Measurements from ENCODE around the gene PECR.

Gene PECR

DNA sequence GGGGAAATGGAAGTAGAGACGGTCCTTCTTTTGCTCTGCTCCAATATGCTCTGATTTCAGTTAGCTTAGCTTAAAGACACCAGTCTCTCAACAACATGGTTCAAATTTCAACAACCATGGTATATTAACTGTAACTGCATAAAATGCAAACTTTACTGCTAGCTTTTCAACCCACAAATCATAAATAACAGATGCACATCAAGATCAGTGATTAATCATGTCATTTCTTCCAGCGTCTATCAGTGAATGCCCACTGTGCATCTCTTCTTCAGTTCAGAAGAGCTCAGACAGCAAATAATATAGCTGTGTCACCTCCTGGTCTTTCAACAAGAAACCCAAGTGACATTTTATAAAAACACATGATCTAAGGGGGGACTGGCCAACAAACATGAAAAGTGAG, 12.6 kb downstream of the PECR start:
- no peak for DNase-seq

DNA sequence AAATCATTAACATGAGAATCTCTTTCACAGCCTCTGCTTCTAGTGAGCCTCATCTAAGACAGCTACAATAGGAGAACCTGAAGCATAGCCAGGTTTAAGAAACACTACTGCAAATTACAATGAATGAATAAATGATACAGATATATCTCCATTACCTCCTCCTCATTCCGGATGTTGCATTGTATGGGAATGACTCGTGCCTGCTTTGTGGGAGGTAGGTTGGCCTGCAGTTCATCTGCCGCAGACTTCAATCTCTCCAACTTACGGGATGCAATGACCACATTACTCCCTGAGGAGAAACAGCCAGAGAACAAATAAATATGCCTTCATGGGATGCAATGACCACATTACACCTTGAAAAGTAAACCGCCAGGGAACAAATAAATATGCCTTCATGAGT, 15.4 kb downstream of the PECR start:
- no peak for DNase-seq

DNA sequence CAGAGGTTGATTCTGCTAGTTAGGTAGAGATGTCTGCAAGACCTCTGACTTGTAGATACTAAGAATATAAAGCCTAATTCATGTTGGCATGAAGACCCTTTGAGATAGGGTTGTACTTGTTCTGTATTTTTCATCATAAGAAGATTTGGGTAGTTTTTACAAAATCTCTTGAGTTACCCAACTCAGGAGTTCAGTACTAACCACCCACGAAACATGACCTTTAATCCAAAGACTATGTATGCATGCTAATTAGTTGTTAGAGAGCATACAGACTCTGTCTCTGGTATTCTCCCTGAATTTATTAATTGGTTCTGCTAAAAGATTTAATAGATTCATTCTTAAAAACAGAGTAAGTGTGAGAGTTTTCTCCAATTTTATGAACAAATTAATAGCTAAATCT, 16.9 kb downstream of the PECR start:
- DNase-seq, result no peak

DNA sequence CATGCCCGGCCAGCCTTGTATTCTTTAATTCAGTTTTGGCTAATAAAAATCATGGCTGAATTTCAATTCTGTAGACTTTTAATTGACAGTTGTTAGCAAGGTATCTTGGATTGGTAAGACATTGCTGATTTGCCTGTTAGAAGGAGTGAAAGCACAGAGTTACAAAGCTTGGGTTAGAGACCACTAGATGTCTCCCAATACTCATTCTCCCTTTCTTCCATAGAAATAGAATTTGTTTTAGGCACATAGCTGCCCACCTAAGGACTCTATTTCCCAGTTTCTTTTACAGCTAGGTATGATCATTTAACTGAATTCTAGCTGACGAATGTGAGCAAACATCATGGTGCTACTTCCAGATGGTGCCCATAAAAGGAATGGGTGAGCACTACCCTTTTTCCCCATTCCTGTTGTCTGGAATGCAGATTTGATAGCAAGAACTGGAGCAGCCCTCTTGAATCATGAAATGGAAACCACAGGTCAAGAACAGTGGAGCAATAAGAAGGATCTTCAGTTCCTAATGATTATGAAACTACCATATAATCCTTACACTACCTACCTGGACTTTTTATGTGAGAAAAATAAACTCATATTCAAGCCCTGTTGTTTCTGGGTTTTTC, 17.5 kb downstream of the PECR start:
- peak; percentile 22 for DNase-seq

DNA sequence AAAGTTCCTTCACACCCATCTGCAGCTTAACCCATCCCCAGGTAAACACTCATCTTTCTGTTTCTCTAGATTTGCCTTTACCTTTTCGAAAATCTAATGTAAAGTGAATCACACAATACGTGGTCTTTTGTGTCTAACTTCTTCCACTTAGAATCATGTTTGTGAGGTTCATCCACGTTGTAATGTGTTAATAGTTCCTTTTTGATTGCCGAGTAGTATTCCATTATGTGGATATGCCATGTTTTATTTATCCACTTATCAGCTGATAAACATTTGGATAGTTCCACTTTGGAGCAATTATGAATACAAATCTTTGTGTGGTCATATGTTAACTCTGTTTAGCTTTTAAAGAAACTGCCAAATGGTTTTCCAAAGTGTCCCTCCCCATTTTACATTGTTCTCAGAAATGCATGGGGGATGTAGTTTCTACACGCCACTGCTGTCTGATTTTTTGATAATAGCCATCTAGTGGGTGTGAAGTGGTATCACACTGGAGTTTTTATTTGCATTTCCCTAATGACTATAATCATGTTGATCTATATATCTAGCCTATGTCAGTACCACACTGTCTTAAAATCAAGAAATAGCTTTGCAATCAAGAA, 22.3 kb downstream of the PECR start:
- DNase-seq, result no peak

DNA sequence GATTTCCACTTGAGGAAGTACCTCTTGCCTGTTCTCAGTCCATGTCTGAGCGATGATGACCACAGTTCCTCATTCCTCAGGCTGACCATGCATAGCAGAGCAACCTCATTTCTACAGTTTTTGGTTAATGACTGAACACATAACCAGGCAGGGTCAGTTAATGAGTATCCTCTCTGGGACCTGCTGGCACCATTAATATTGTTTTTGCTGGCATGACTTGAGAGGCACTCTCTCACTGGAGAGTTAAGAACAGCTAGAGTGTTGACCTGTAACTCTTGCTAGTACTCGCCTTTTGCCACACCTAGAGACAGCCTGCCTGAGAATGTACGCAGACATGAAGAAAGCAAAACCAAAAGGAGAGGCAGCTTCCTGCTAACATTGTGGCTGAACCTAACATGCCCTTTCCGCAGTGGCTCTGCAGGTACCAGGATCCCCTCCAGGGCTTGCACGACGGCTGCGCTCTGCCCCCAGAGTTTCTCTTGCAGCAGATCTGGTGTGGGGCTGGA, 23.9 kb downstream of the PECR start:
- DNase-seq, result no peak

DNA sequence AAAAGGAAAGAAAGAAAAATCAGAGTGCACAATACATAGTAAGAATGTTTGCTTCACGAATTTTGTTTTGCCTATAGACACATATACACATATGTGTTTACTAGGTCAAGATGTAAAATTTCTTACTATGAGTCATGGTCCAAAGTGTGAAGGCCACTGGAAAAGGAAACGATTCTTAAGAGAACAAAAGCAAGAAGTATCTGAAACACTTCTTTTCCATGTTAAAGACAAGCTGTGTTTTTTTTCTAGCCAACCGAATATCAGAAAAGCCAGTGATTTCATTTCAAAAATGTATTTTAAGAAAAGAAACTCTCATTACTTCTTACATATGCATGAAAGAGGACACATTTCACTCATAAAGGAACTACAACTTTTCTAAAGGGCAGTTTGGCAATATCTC, 24.9 kb downstream of the PECR start:
- no peak for DNase-seq

DNA sequence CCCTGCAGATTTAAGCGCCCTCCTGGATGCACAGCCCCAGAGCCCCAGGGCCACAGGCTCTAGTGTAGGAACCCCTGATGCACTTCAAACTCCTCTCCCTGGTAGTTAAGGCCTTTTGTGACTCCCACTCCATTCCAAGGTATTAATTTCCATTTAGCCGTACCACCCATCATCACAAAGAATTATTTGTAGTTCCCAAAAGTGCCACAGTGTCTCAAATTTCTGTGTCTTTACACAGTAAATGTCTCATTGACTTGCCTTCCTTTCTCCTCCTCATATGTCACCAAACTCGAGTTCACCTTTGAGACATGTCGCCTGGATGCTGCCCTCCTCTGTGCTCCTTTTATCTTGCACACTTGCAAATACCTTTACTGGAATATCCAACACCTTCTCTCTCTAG, 25.9 kb downstream of the PECR start:
- no peak for DNase-seq

DNA sequence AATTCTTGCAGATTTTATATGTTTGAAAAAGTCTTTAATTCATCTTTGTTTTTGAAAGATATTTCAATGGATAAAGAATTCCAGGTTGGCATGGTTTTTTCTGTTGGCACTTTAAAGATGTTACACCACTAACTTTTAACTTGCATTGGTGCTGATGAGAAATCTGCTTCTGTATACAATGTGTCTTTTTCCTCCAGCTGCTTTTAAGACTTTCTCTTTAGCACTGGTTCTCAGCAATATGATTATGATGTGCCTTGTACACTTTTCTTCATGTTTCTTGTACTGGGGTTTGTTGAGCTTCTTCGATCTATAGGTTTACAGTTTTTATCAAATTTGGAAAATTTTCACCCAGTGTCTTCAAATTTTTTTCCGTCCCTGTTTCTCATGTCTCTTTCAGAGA, 29.2 kb downstream of the PECR start:
- no peak for DNase-seq

DNA sequence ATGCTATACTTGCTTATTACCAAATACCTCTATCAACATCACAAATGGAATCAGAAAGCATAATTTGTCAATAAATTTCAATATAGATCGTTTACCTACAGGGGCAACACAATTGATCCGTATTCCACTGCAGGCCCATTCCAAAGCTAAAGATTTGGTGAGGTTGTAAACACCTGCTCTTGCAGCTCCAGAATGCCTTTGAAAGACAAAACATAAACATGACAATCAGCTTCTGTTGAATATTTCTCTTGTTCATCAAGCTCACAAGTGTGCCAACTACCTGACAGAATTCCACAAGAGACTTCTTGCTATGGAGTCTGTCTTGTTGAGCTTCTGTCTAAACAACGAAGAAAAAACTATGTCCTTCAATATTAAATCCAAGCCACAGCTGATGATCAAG, 30.3 kb downstream of the PECR start:
- no peak for DNase-seq

DNA sequence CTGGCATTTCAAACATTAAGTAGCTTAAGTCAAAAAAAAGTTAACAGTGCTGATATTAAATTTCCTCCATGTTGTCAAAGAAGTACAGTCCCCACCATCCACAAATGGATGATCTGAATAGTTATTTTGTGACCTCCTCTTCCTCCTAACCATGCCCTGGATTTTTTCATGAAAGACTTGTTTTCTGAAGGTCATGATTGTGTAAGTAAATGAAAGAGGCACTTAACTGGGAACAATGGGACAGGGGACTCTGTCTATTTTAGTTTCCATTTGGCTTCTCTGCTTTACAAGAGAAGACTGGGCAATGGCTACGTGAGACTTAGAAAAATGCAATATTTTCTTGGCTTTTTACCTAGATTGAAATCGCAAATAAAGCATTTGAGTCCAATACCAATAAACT, 32.2 kb downstream of the PECR start:
- DNase-seq, result no peak

DNA sequence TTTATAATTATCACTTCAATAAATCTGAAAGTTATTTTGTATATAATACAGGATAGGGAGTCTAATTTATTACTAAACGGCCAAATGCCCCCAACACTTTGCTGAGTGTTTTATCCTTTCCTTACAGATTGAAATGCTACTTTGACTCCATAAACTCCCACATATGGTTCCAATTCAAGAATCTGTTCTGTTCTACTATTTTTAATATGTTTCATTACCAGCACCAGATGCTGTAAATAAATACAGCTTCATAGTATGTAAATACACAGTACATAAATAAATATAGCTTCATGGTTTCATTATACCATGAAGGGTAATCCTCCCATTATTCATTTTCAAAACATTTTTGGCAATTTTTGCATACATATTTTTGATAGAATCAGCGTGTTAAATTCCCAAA, 34.2 kb downstream of the PECR start:
- peak; percentile 33 for DNase-seq

DNA sequence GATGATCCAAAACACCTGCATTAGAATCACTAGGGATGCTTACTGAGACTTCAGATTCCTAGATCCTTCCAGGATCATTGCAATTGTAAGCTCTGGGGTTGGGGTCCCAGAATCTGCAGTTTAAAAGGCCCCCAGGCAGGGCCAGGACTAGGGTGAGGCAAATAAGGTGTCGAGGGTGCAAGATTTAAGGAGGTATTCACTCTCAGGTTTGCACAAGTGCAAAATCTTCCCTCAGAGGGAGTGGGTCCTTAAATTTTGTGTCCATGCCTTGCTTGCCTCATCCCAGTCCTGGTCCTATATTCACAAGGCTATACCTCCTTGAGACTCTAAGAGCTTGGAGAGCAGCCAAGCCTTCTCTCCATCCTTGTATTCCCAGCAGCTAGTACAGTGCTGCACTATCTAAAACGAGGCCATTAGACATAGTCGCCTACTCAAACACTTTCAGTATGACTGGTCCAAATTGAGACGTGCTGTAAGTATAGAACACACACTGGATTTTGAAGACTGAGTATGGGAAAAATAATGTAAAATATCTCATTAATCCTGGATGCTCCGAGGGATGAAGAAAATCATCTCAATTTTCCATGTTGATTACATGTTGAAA, 36.6 kb downstream of the PECR start:
- no peak for DNase-seq

DNA sequence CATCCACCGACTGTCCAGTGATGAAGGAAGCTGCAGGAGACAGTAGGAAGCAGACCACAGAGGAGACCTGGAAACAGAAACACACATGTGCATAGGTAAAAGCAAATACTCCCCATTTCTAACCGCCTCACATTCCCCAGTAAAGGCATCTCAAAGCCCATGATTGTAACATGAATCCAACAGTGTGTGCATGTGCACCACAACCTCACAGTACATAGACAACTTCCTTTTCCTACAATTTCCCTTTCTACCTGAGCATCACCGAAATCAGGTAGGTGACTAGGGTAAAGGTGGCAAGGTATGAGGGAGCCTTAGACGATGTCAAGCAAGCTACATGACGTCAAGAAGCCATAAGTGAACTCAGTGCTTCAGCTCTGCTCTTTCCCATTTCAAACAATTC, 37.7 kb downstream of the PECR start:
- no peak for DNase-seq

DNA sequence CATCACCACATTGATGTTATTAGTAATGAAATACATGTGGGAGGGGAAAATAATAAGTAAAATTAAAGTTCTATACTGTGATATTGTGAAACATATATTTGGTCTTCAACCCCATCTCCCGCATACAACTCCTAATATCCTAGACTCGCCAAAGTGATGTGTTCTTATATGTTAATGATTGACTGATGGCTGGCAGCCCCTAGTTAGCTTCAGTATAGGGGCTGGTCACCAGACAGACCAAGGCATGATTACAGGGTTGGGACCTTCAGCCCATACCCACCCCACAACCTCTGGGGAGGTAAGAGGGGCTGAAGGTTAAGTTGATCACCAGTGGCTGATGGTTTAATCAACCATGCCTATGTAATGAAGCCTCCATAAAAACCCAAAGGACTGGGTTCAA, 40.2 kb downstream of the PECR start:
- no peak for DNase-seq

DNA sequence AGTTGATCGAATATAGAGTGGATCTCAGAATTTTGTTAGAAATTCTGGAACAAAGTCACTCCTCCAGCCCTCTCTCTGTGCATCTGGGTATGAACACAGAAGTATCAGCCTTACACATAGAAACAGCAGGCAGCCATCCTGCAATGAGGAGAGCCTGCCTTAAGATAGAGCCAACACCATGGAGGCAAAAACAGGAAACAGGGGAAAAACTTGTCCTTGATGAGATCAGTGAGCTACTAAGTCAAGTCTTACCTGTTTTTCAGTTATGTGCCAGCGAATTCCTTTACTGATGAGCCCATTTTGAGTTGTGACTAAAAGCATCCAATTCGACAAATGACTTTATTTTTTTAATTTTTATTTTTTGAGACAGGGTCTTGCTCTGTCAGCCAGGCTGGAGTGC, 41.7 kb downstream of the PECR start:
- no peak for DNase-seq

DNA sequence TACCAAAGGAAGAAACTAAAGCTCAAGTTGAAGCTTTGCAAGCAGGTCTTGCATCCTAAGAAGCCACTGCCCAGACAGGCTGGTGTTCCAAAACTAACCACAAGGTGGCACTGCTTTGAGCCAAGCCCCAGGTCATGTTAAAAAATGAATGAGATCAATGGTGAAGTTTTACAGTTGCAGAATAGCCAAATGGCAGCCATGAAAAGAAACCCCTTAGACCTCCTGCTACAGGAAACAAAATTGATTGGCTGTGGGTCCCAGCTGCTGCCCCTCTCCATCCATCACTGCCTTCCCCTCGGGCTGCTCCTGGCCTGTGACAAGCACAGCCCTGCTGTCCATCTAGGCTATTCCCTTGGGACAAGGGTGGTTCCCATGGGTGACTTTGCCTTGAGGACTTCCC, 47.5 kb downstream of the PECR start:
- peak; percentile 91 for DNase-seq

DNA sequence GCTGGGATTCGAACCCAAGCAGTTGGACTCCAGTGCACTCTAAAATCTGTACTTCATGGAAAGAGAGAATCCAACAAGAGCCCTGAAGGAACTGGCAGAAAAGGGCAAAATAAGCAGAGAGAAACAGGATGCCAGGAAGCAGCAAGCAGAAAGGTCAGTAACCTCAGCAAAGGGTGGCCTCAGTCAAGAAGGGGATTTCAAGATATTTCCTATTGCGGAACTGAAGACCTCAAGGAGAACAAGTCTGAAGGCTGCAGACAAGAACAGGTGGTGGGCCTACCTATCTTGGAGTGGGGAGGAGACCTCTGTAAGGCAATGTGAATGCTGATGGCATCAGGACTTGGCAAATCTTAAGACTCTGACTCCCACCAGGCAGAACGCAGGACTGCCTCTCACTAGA, 48.2 kb downstream of the PECR start:
- no peak for DNase-seq

DNA sequence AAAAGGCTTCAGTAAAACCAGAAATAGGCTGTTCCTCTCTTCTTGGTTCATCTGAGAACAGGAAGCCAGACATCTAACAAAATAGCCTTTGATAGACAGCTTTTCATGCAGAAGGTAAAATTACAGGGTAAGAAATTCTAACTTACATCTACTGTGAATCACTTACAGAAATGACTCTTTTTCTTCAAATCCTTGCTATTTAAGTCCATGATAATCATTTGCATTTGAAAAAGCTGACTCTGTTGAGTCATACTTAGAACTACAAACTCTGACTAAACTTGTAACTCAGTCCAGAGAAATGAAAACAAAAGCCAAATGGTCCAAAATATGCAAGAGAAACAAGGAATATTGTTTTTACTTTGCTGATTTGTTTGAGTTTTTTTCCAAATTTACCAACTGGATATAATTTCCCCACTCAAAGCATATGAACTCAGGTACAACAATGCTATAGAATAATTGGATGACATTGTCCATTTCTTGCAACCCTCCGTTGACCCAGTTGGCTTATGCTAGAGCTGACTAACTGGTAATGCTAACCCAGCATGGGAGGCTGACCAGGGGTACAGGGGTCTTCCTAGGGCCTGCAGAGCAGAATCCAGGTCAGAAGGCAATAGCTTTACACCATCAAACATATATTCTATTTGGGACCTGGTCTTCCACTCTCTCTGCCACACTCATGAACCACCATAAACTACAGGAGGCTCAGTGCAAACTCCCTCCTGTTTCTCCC, 49.5 kb downstream of the PECR start:
- no peak for DNase-seq

DNA sequence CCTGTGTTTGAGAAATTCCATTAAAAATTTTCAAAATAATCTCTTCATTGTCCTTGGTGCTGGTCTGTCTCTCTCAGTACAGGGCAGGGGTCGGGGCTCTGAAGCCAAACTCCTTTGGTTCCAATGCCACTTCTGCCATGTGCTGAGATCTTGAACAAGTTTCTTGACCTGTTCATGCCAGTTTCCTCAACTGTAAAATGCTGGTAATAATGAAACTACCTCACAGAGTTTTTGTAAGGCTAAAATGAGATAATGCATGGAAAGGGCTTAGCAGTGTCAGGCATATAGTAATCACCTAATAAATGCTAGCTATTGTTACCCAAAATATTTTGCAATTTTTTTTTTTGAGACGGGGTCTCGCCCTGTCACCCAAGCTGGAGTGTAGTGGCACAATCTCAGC, 51.4 kb downstream of the PECR start:
- no peak for DNase-seq

DNA sequence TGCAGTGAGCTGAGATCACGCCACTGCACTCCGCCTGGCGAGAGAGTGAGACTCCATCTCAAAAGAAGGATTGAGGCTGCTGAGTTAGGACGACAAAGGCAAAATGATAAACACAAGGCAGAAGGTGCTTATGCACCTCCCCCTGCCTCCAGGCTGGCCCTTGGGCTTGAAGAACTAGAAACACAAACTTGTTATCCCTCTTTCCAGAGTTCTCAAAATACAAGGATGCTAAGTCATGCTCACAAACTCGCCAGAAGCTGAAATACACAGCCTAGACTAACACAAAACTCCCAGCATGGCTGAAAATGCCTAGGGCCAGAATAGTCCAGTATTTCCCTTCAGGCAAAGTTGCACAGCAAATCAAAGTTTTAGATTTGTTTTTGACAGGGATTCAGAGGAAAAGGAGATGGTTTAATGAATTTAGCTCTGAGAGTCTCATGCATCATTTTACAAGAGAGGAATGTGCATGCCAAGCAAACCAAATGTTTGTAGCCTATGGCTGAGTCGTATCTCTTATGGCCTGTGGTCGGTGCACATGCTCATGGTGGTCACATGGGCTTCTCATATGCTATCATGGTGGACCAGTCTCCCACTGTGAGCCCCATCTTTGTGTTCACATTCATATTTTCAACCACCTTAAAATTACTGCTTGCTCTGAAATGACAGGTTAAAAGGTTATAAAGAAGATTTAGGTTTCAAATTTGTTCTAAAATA, 52.0 kb downstream of the PECR start:
- DNase-seq, result no peak

DNA sequence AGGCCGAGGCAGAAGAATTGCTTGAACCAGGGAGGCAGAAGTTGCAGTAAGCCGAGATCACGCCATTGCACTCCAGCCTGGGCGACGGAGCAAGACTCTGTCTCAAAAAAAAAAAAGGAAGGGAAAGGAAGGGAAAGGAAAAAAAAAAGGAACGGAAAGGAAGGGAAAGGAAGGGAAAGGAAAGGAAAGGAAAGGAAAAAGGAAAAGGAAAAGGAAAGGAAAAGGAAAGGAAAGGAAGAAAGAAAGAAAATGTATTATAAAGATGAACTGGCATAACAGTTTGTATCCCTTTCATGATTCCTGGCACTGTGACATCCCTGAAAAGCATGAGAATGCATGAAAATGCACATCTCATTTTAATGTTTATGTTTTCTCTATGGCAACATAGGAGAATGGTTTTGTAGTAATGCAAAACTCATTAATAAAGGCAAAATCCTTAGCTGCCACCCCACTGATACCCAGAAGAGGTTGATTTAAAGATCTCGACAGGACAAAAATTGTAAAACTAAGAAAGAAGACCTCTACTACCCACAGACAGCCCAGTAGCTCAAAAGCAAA, 56.8 kb downstream of the PECR start:
- DNase-seq, result no peak

DNA sequence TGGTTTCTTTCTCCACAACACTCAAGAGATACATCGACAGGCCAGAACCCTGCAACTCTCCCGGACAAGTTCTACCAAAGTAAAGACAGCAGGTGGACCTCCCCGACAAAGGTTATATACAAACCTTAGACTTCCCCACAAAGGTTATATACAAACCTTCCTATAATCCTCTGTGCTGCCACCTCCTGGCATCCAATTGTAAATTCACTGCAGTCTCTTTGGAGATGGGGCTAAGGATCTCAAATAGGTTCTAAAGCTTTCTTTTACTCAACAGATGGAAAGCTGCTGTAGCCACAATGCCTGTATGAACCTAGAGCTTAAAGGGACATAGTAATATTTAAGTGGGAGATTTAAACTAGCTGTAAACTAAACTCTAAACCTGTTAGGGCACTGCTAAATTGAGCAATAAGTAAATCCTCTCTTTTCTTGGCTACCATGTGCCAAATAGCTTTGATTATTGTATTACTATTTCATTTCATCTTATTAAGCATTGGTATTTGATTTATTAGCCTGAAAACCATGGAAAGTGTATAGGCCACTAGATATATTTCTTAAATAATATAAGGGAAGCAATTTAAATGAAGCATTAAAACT, 58.5 kb downstream of the PECR start:
- peak; percentile 61 for DNase-seq

Data from eye (tissue), 1 donor.